Gastrocnemius medialis (tissue), 4 donors: ENCODE measurements around the gene IGSF8. TPM values are rescaled to one million over a fixed set of nuclear protein-coding genes. Genes with fewer than 3 reads are reported as not detected.
A peak's percentile ranks its signal among the peaks of the same experiment; 100 is the strongest.

Experiments
- ATAC-seq, 2 donors: fragments of 150-250 bp; one replicate each; pipeline ENCODE4 v1.9.1; 2016
- DNase-seq, 2 donors: peaks; one replicate each; pipeline ENCODE4 v3.0.0-alpha.2; 2019
- H3K27ac ChIP-seq, 4 donors: fragments of 200-600 bp; sonication (generic); 1 replicate in 1 of 4; 2 replicates in 3 of 4; pipeline ENCODE4 v1.5.1; 2016 to 2018; ENCODE audit warnings: mild to moderate bottlenecking in 2 of 4, moderate library complexity in 1 of 4
- H3K27me3 ChIP-seq, 3 donors: fragments of 200-600 bp; sonication (generic) in 2 of 3; 1 replicate in 1 of 3; 2 replicates in 2 of 3; pipeline versions ENCODE4 v1.5.1 to v1.6.0; 2016 to 2019; ENCODE audit warnings: mild to moderate bottlenecking in 1 of 3, moderate library complexity in 1 of 3
- H3K36me3 ChIP-seq, 2 donors: fragments of 200-600 bp; sonication (generic) in 1 of 2; one replicate each; pipeline ENCODE4 v1.5.1; 2017 to 2018
- H3K4me1 ChIP-seq, 2 donors: fragments of 200-600 bp; sonication (generic) in 1 of 2; one replicate each; pipeline ENCODE4 v1.5.1; 2016 to 2017; ENCODE audit warnings: mild to moderate bottlenecking in 2 of 2
- H3K4me3 ChIP-seq, 4 donors: fragments of 200-600 bp; sonication (generic) in 3 of 4; 1 replicate in 1 of 4; 2 replicates in 3 of 4; pipeline ENCODE4 v1.5.1; 2016 to 2019; ENCODE audit warnings: mild to moderate bottlenecking in 2 of 4
- H3K9me3 ChIP-seq, 3 donors: fragments of 200-600 bp; sonication (generic) in 2 of 3; 1 replicate in 1 of 3; 2 replicates in 2 of 3; pipeline ENCODE4 v1.5.1; 2016 to 2019
- POLR2A ChIP-seq, 2 donors: fragments of 450-650 bp; IDR thresholded peaks; one replicate each; pipeline ENCODE4 v1.6.1; 2017; ENCODE audit warnings: antibody characterized with exemption in 2 of 2, mild to moderate bottlenecking in 2 of 2, moderate library complexity in 2 of 2
- in situ Hi-C, 4 donors: fragments of 200-750 bp; cut with MboI; loops; one replicate each; pipeline versions ENCODE4 v1.15.0 to v1.8.0; 2017; ENCODE audit warnings: low sequenced_read_pairs in 4 of 4
- intact Hi-C: fragments of 100-400 bp; cut with DNase I; formaldehyde crosslinking; loops from one replicate; pipeline ENCODE4 v1.15.1; 2023; ENCODE audit warnings: low total_unique reads
- total RNA-seq, 4 donors: library from RNA; depleted of rRNA; stranded (reverse); fragments of >200 nt; gene quantifications; one replicate each; pipeline versions ENCODE4 v1.1.0 to v1.2.3, GENCODE V29; 2016
- TF ChIP-seq, protein P1 (sequence below), 5 experiments: fragments of 450-650 bp in 3 of 5; fragments of 200-600 bp in 2 of 5; sonication (generic) in 2 of 5; IDR thresholded peaks in 4 of 5; conservative IDR thresholded peaks in 1 of 5; 1 replicate in 4 of 5; 2 replicates in 1 of 5; pipeline ENCODE4 v1.5.1; 2016 to 2019; ENCODE audit warnings: antibody characterized with exemption in 5 of 5, mild to moderate bottlenecking in 3 of 5, moderate library complexity in 3 of 5

IGSF8 gene
- total RNA-seq, 4 donors from 2014 or later = 3.4 to 12.8 (median 8.7) TPM

- Histone ChIP-seq H3K4me3 (no peak overlapping the region), H3K4me1 (peaks cover 22 to 35% of the 10 kb centered on the region in 2 donors), H3K27me3 (no peaks in the 10 kb centered on the region), H3K9me3 (no peaks in the 10 kb centered on the region), H3K27ac (peak overlapping the region; percentile 92 to 100 (median 98)), H3K36me3 (peaks cover 8 to 66% of the 10 kb centered on the region in 2 donors)
- intact Hi-C loops (no loop called here), in situ Hi-C loops (no loop called here)
- ATAC-seq (no peak), DNase-seq (no peak)
- TF ChIP-seq, protein P1, sequence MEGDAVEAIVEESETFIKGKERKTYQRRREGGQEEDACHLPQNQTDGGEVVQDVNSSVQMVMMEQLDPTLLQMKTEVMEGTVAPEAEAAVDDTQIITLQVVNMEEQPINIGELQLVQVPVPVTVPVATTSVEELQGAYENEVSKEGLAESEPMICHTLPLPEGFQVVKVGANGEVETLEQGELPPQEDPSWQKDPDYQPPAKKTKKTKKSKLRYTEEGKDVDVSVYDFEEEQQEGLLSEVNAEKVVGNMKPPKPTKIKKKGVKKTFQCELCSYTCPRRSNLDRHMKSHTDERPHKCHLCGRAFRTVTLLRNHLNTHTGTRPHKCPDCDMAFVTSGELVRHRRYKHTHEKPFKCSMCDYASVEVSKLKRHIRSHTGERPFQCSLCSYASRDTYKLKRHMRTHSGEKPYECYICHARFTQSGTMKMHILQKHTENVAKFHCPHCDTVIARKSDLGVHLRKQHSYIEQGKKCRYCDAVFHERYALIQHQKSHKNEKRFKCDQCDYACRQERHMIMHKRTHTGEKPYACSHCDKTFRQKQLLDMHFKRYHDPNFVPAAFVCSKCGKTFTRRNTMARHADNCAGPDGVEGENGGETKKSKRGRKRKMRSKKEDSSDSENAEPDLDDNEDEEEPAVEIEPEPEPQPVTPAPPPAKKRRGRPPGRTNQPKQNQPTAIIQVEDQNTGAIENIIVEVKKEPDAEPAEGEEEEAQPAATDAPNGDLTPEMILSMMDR (IDR thresholded peaks at IDR 0.05 in 4 of 5, conservative IDR thresholded peaks at IDR 0.05 in 1 of 5) = no peak
- no peak for TF ChIP-seq POLR2A (IDR thresholded peaks at IDR 0.05)
These were observed 41.4 kb upstream of the IGSF8 start for GRCh38 chr1:160139840-160140239.

DNA sequence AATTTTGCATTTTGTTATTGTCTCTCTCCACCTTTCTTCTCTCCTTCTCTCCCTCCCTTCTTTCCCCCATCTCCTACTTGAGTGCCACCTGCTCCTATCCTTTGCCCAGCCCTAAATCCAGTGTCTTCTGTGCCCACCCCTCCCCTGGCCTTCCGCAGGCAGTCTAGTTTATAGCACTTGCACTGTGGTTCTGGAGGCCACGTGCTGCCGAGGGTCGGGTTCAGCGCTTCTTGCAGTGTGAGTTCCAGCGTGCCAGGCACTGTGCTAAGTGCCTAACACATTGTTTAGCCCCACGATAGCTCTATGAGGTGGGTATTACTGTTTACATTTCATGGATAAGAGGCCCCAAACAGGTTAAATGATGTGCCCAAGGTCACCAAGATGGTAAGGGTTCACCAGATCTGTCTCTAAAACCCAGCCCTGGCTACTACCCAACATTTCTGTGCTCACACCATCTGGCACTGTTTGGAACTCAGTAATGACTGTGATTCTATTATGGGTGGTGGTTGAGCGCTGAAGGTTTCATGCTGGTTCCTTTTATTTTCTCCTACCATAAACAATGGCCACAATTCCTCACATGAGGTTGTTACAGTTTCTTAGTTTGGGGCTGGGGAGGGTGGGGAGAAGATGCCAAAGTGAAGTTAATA, 38.9 kb upstream of the IGSF8 start:
- TF ChIP-seq, protein P1 (IDR thresholded peaks at IDR 0.05 in 4 of 5, conservative IDR thresholded peaks at IDR 0.05 in 1 of 5) = no peak
- TF ChIP-seq POLR2A (IDR thresholded peaks at IDR 0.05) = no peak
- DNase-seq = peak in 1 of 2 donors; percentile 72
- Histone ChIP-seq H3K27me3 (no peaks in the 10 kb centered on the region), H3K36me3 (peaks cover 8 to 81% of the 10 kb centered on the region in 2 donors), H3K4me3 (no peak overlapping the region), H3K4me1 (peaks cover 45 to 53% of the 10 kb centered on the region in 2 donors), H3K9me3 (no peaks in the 10 kb centered on the region), H3K27ac (peak overlapping the region; percentile 92 to 100 (median 98))
- intact Hi-C loops = no loop called here
- in situ Hi-C loops = no loop called here
- peak; percentile 53 for ATAC-seq

GRCh38 chr1:160136926-160137200, 38.4 kb upstream of the IGSF8 start:
- in situ Hi-C loops = no loop called here
- Histone ChIP-seq H3K4me1 (peaks cover 46 to 55% of the 10 kb centered on the region in 2 donors), H3K27ac (peak overlapping the region; percentile 92 to 100 (median 98)), H3K4me3 (no peak overlapping the region), H3K9me3 (no peaks in the 10 kb centered on the region), H3K36me3 (peaks cover 8 to 78% of the 10 kb centered on the region in 2 donors), H3K27me3 (no peaks in the 10 kb centered on the region)
- ATAC-seq (no peak), DNase-seq (peak in 1 of 2 donors; percentile 42)
- no peak for TF ChIP-seq POLR2A (IDR thresholded peaks at IDR 0.05)
- TF ChIP-seq, protein P1 (IDR thresholded peaks at IDR 0.05 in 4 of 5, conservative IDR thresholded peaks at IDR 0.05 in 1 of 5) = no peak
- intact Hi-C loops = no loop called here

- H3K27ac ChIP-seq = peak overlapping the region; percentile 92 to 100 (median 98)
These were observed 37.9 kb upstream of the IGSF8 start for GRCh38 chr1:160136121-160136925.

More at GRCh38 chr1:160136121-160136925, 37.9 kb upstream of the IGSF8 start:
- ATAC-seq (no peak), DNase-seq (peak in 1 of 2 donors; percentile 33)
- Histone ChIP-seq H3K27me3 (no peaks in the 10 kb centered on the region), H3K4me1 (peaks cover 52 to 60% of the 10 kb centered on the region in 2 donors), H3K4me3 (no peak overlapping the region), H3K36me3 (peaks cover 8 to 72% of the 10 kb centered on the region in 2 donors), H3K9me3 (no peaks in the 10 kb centered on the region)
- intact Hi-C loops = no loop called here
- TF ChIP-seq, protein P1 (IDR thresholded peaks at IDR 0.05 in 4 of 5, conservative IDR thresholded peaks at IDR 0.05 in 1 of 5) = no peak
- TF ChIP-seq POLR2A (IDR thresholded peaks at IDR 0.05) = no peak
- in situ Hi-C loops = no loop called here
